Neural cell (in vitro differentiated cells): ENCODE results near the gene PNLIPRP3. TPM values are rescaled to one million over a fixed set of nuclear protein-coding genes. Genes with fewer than 3 reads are reported as not detected.

Source experiments
- H2AFZ ChIP-seq: fragments of 200-600, 300-800 bp; sonication (generic), shearing (Covaris generic); 2 replicates; pipeline ENCODE4 v1.6.0; 2014; ENCODE audit warnings: low read depth, mild to moderate bottlenecking, antibody characterized with exemption, low read length, moderate library complexity
- H3F3A ChIP-seq: fragments of 200-600 bp; shearing (Covaris generic); 2 replicates; pipeline ENCODE4 v1.6.1; 2016; ENCODE audit warnings: mild to moderate bottlenecking, moderate library complexity, mixed read lengths, antibody characterized with exemption, low read length; ENCODE audit not compliant: insufficient read depth, poor library complexity, severe bottlenecking
- H3K27ac ChIP-seq: fragments of 200-600, 300-800 bp; sonication (generic), shearing (Covaris generic); 2 replicates; pipeline ENCODE4 v1.5.1; 2014; ENCODE audit warnings: mild to moderate bottlenecking, low read length, moderate library complexity
- H3K27me3 ChIP-seq: fragments of 300-800, 200-600 bp; sonication (generic), shearing (Covaris generic); 2 replicates; pipeline ENCODE4 v1.6.0; 2014; ENCODE audit warnings: mild to moderate bottlenecking, low read depth, low read length, moderate library complexity; ENCODE audit not compliant: insufficient read depth
- H3K36me3 ChIP-seq: fragments of 300-800, 200-600 bp; sonication (generic), shearing (Covaris generic); 2 replicates; pipeline ENCODE4 v1.5.1; 2014; ENCODE audit warnings: mild to moderate bottlenecking, antibody characterized with exemption, low read length, moderate library complexity; ENCODE audit not compliant: insufficient read depth
- H3K4me2 ChIP-seq: fragments of 300-800, 200-600 bp; sonication (generic), shearing (Covaris generic); 2 replicates; pipeline ENCODE4 v1.6.0; 2014; ENCODE audit warnings: mild to moderate bottlenecking, low read length
- H3K4me3 ChIP-seq: fragments of 300-800, 200-600 bp; sonication (generic), shearing (Covaris generic); 2 replicates; pipeline ENCODE4 v1.5.1; 2014; ENCODE audit warnings: mild to moderate bottlenecking, low read length, moderate library complexity
- H3K79me2 ChIP-seq: fragments of 200-600 bp; shearing (Covaris generic); replicated peaks from 2 replicates; pipeline ENCODE4 v1.6.0; 2014; ENCODE audit warnings: mild to moderate bottlenecking, low read length, moderate library complexity; ENCODE audit not compliant: insufficient read depth
- H3K9ac ChIP-seq: fragments of 300-800, 200-600 bp; sonication (generic), shearing (Covaris generic); 2 replicates; pipeline ENCODE4 v1.6.1; 2016; ENCODE audit warnings: mild to moderate bottlenecking, low read length, mixed read lengths
- H3K9me2 ChIP-seq: fragments of 200-600 bp; shearing (Covaris generic); 2 replicates; pipeline ENCODE4 v1.6.1; 2016; ENCODE audit warnings: mild to moderate bottlenecking, low read length, mixed read lengths; ENCODE audit not compliant: insufficient read depth
- H3K9me3 ChIP-seq: fragments of 200-600, 300-800 bp; sonication (generic), shearing (Covaris generic); 2 replicates; pipeline ENCODE4 v1.6.1; 2016; ENCODE audit warnings: mild to moderate bottlenecking, mixed run types, low read length, moderate library complexity, mixed read lengths
- H4K20me1 ChIP-seq: fragments of 200-600 bp; shearing (Covaris generic); 2 replicates; pipeline ENCODE4 v1.6.1; 2016; ENCODE audit warnings: mild to moderate bottlenecking, mixed run types; ENCODE audit not compliant: insufficient read depth
- CTCF ChIP-seq: fragments of 450-650 bp; IDR thresholded peaks from 2 replicates; pipeline ENCODE4 v1.5.1; 2014; ENCODE audit warnings: antibody characterized with exemption, mild to moderate bottlenecking, moderate library complexity; ENCODE audit not compliant: poor library complexity, severe bottlenecking
- EP300 ChIP-seq: fragments of 450-650 bp; conservative IDR thresholded peaks from 2 replicates; pipeline ENCODE4 v1.6.1; 2014; ENCODE audit warnings: antibody characterized with exemption, mild to moderate bottlenecking, moderate library complexity; ENCODE audit not compliant: poor library complexity, severe bottlenecking
- EZH2 ChIP-seq: fragments of 200-600, 300-800 bp; shearing (Covaris generic), sonication (generic); IDR thresholded peaks from 2 replicates; pipeline ENCODE4 v1.6.1; 2014; ENCODE audit warnings: antibody characterized with exemption, low read length, borderline replicate concordance, mild to moderate bottlenecking; ENCODE audit not compliant: insufficient read depth, poor library complexity, severe bottlenecking
- MXI1 ChIP-seq: fragments of 450-650 bp; conservative IDR thresholded peaks from 2 replicates; pipeline ENCODE4 v1.6.1; 2014; ENCODE audit warnings: antibody characterized with exemption, mild to moderate bottlenecking; ENCODE audit not compliant: poor library complexity, severe bottlenecking
- POLR2AphosphoS5 ChIP-seq: IDR thresholded peaks from 2 replicates; pipeline ENCODE4 v1.6.1; 2012
- RAD21 ChIP-seq: fragments of 450-650 bp; conservative IDR thresholded peaks from 2 replicates; pipeline ENCODE4 v1.6.1; 2014; ENCODE audit warnings: antibody characterized with exemption, mild to moderate bottlenecking, moderate library complexity
- REST ChIP-seq: IDR thresholded peaks from 2 replicates; pipeline ENCODE4 v1.6.1; 2012; ENCODE audit warnings: borderline replicate concordance
- SMC3 ChIP-seq: fragments of 450-650 bp; conservative IDR thresholded peaks from 2 replicates; pipeline ENCODE4 v1.6.1; 2014; ENCODE audit warnings: antibody characterized with exemption, mild to moderate bottlenecking, moderate library complexity; ENCODE audit not compliant: poor library complexity
- TAF1 ChIP-seq: IDR thresholded peaks from 2 replicates; pipeline ENCODE4 v1.6.1; 2012; ENCODE audit warnings: low read depth
- polyA plus RNA-seq: library from polyadenylated mRNA; depleted of rRNA; stranded (reverse); fragments of >200 nt; gene quantifications from 2 replicates; pipeline ENCODE4 v1.2.3, GENCODE V29; 2014

The PNLIPRP3 gene
- polyA plus RNA-seq, 1 donor from 2014 or later: not detected

GRCh38 chr10:116431598-116431997 lies 4.0 kb downstream of the PNLIPRP3 start:
- H2AFZ ChIP-seq: no peak overlapping the region

GRCh38 chr10:116437076-116437692 lies 9.5 kb downstream of the PNLIPRP3 start:
- Histone ChIP-seq H3K27me3 (no peaks in the 10 kb centered on the region), H4K20me1 (no peaks in the 10 kb centered on the region), H3K4me2 (no peak overlapping the region), H3K4me3 (no peak overlapping the region), H3K36me3 (no peaks in the 10 kb centered on the region), H3K9me2 (no peaks in the 10 kb centered on the region), H2AFZ (no peak overlapping the region), H3K9ac (no peak overlapping the region), H3K79me2 (no peaks in the 10 kb centered on the region), H3K9me3 (no peaks in the 10 kb centered on the region), H3K27ac (no peak overlapping the region), H3F3A (no peaks in the 10 kb centered on the region)
- TF ChIP-seq MXI1: no peak
- TF ChIP-seq TAF1: no peak
- TF ChIP-seq RAD21: no peak
- no peak for TF ChIP-seq SMC3
- no peak for TF ChIP-seq CTCF
- no peak for TF ChIP-seq POLR2AphosphoS5
- TF ChIP-seq EP300: no peak

More at GRCh38 chr10:116431598-116431997, 4.0 kb downstream of the PNLIPRP3 start:
- Histone ChIP-seq H3K9me2 (no peaks in the 10 kb centered on the region), H4K20me1 (no peaks in the 10 kb centered on the region), H3F3A (no peaks in the 10 kb centered on the region), H3K4me3 (no peak overlapping the region), H3K4me2 (no peak overlapping the region), H3K27me3 (no peaks in the 10 kb centered on the region), H3K79me2 (no peaks in the 10 kb centered on the region), H3K27ac (no peak overlapping the region), H3K9ac (no peak overlapping the region), H3K36me3 (no peaks in the 10 kb centered on the region), H3K9me3 (no peaks in the 10 kb centered on the region)
- TF ChIP-seq SMC3 (no peak), REST (no peak), POLR2AphosphoS5 (no peak), TAF1 (no peak), CTCF (no peak), EP300 (no peak), EZH2 (no peak)
